HG02943 (cell line): ENCODE data around the gene CDH11.

Experiments
- ATAC-seq: cut with Tn5 transposase; IDR thresholded peaks from one replicate; pipeline ENCODE4 v1.9.1; 2021; ENCODE audit warnings: mild to moderate bottlenecking, low read depth, moderate library complexity; ENCODE audit not compliant: unreplicated experiment

The CDH11 gene, protein sequence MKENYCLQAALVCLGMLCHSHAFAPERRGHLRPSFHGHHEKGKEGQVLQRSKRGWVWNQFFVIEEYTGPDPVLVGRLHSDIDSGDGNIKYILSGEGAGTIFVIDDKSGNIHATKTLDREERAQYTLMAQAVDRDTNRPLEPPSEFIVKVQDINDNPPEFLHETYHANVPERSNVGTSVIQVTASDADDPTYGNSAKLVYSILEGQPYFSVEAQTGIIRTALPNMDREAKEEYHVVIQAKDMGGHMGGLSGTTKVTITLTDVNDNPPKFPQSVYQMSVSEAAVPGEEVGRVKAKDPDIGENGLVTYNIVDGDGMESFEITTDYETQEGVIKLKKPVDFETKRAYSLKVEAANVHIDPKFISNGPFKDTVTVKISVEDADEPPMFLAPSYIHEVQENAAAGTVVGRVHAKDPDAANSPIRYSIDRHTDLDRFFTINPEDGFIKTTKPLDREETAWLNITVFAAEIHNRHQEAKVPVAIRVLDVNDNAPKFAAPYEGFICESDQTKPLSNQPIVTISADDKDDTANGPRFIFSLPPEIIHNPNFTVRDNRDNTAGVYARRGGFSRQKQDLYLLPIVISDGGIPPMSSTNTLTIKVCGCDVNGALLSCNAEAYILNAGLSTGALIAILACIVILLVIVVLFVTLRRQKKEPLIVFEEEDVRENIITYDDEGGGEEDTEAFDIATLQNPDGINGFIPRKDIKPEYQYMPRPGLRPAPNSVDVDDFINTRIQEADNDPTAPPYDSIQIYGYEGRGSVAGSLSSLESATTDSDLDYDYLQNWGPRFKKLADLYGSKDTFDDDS

DNA sequence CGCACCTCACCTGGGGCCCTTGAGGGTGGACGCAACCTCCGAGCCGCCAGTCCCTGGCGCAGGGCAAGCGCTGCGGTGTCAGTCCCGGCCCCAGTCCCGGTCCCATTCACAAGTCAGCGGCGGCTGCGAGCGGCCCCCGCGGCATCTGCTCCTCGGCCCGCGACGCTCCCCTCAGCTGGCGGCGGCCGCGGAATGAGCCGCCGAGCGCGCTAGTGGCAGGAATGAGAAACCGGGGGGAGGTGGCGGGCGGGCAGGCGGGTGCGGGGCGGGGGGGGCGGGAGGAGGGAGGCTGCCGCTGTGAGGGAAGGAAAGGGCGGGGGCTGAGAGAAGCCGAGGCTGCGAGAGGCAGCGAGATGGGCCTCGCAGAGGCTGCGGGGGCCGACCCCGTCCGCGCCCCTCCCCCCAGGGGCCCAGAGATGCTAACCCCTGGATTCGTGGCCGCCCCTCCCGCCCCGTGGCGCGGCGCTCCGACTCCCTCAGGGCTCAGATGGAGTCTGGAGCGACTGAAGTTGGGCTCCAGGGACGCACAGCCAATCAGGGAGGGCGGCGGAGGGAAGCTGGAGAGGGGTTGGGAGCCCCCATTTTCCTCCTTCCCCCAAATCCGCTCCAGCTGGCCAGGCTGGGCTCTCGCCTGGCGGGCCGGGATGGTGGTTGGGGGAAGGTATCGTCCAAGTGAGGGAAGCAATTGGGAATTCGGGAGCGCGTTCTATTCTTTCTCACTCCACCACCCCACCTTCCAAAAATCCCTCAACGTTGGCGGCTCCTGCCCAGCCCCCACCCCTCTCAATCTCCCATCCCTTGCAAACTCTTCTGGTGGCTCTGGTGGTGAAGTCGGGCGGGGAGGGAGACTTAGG, at the start of gene CDH11:
Gene CDH11 (minus strand): TSS at position 194 of the 854 bp plus-strand sequence. CDS start 117,194 bp downstream, outside the sequence.
- no peak for ATAC-seq

DNA sequence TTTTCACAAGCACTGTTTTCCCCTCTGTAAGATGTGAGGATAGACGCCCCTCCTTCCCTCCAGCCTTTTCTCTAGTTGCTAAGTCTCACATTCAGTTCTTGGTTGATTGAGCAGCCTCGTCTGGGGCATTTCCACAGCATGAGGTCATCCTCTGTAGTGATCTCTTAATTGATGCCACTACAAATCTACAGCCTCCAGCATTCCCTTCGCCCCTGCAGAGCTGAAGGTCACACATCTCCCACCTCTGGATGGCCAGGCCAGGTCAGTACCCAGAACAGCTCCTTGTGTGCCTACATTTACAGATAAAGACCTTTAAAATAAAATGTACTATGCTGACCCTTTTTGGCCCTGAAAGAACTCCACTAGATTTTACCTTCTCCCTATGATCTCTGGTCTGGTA, 32.5 kb upstream of the CDH11 start:
- no peak for ATAC-seq

DNA sequence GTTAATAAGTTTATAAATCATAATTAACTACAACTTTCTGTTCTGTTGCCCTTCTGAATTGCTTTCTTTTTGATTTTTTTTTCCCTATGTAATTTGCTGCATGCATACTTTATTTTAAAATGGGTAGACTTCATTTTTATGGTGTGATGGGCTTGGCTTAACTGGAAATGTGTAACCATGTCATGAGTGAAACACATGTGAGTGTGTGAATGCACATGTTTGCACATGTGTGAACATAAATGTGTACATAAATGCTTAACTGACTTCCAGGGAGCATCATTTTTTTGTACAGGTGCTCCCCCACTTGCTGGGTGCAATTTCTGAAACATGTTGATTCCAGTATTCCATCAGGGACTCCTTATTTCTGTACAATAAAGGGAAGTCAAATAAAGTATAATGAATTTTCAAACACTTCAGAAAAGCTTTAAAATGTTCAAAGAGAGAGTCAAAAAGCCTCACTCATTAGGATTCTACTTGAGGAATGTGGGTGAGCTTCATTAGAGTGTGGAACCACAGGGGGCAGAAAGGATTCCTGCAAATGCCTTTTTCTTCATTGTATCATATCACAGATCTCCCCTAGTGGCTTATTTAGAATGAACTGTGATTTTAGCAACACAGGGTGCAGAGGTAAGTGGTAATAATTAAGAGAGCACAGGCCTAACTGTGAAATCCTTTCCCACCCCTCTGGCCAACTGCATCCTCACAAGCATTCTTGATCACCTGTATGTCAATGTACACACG, 31.7 kb upstream of the CDH11 start:
- no peak for ATAC-seq

DNA sequence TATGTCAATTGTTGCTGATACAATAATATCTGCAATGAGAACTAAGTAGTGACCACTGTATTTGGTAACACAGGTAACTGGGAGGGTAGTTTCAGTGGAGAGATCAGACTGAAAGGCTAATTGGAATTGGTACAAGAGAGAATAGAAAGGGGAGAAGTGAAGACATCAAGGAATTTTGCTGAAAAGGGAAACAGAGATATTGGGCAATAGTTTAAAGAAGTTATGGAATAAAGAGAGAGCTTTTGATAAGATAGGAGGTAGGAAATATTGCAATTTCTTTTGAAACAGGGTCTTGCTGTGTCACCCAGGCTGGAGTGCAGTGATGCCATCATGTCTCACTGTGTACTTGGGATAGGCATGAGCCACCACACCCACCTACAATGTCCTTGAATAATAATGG, 26.9 kb upstream of the CDH11 start:
- no peak for ATAC-seq

DNA sequence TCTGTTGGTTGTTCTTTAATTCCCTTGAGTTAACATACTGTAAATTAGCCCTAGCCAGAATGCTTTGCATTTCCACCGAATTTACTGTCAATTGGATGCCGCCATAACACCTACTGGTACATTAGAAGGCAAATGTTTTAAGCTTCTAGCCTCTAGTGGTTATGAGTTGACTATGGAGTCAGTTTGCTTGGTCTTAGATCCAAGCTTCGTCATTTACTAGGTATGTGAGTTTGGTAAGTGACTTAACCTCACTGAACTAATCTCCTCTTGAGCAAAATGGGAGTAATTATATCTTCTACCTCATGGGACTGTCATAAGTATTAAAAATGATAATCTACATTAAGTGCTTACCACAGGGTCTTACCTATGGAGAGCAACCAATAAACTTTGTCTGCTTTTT, 20.4 kb upstream of the CDH11 start:
- no peak for ATAC-seq

DNA sequence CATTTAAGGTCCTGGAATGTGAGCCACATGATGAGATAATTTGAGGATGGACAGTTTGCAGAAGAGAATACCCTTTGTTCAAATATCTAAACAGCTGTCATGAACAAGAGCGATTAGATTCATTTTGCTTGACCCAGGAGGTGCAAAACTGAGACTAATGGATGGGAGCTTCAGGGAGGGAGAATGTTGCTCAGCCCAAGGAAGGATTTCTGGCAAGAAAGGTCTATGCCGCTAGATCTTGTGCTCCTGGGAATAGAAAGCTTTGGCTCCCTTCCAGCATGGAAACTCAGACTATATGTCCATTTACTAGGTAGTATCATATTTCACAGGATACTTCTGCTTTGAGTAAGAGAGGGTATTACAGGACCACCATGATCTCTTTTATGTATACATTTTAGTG, 14.8 kb upstream of the CDH11 start:
- no peak for ATAC-seq

DNA sequence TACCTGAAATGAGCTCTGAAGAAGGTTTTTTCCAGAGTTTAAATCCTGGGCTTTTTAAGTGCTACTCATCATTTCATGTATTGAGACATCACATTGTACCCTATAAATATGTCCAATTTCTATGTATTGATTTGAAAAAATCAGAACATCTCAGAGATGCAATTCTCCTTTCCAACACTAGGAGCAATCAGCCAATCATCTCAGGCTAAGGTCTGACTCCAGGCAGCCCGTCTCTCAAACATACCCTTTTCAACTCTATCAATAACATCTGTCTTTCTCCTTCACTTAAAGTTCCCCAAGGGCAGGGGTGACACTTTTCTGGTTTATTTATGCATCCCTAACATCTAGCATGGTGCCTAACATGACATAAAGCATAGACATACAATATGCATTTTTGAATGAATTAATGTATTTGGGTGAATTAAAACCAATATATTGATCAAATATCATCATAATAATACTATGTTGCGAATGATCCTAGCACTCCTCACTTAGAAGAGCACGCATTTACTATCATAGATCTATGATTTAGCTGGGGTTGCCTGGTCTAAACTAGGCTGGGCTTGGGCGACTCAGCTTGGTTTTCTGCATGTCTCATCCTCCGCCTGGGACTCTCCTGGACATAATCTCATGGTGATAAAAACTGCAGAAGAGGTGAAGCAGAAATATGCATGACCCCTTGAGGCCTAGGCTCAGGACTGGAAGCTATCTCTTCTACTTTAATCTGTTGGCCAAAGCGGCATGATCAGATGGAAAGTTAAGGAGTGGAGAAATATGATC, 5.2 kb upstream of the CDH11 start:
- no peak for ATAC-seq

DNA sequence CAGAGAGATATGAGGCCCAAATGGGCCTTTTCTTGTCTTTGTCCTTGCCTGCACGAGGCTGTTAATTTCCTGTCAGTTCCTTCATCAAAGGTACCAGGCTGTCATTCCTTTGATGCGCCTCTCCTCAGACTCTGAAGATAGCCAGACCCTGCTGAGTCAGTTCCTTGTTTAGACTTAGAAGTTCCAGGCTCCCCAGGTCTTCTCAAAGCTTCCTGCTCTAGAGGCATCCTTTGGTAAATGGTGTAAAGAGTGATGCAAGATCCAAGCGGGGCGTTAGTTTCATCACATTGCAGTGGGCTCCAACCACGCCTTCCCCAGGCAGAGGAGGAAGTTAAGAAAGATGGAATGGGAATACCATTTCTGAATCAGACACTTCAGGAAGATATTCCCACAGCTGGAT, 4.0 kb upstream of the CDH11 start:
- no peak for ATAC-seq

DNA sequence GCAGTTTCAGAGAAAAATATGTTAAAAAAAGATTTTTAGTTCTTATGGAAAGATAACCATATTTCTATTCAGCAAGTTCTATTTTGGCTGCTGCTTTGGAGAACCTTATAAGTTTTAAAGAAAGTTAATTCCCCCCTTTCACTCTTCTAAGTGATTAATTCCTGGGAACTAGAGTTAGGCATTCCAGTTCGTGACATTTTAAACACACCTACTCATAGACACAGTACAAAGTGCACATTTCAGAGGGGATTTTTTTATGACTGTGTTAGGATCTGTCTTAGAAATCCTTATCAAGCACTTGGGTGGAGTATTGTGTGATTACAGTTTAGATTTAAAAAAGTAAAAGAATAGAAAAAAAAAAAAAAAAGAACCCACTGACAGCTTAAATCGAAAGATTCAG, 3.5 kb upstream of the CDH11 start:
- no peak for ATAC-seq

DNA sequence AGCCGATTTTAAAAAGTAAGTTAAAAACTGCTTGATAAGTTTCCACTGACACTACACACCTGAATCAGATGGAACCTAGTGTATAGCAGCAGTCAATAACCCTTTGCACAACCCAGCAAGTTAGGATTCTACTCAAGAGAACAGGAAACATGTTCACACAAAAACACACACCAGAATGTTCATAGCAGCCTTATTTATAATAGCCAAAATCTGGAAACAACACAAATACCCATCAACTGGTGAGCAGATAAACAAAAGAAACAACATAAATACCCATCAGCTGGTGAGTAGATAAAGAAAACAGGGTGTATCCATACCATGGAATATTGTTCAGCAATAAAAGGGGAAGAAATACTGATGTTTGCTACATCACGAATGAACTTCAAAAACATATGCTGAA, 2.7 kb upstream of the CDH11 start:
- ATAC-seq: no peak

DNA sequence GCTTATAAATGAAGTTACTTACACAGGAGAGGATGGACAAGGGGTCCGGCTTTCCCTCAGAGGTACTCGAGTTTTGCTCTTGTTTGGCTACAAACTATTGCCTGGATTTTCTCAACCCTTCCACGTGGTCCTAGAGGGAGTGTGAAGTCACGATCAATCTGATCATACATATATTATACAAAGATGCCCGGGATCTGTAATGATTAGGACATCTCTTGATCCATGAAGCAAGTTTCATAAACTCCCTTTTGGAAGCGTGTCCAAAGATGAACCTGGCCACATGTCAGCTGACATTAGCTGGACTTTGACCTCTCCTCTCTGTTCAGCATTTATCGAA, 2.3 kb upstream of the CDH11 start:
- no peak for ATAC-seq

DNA sequence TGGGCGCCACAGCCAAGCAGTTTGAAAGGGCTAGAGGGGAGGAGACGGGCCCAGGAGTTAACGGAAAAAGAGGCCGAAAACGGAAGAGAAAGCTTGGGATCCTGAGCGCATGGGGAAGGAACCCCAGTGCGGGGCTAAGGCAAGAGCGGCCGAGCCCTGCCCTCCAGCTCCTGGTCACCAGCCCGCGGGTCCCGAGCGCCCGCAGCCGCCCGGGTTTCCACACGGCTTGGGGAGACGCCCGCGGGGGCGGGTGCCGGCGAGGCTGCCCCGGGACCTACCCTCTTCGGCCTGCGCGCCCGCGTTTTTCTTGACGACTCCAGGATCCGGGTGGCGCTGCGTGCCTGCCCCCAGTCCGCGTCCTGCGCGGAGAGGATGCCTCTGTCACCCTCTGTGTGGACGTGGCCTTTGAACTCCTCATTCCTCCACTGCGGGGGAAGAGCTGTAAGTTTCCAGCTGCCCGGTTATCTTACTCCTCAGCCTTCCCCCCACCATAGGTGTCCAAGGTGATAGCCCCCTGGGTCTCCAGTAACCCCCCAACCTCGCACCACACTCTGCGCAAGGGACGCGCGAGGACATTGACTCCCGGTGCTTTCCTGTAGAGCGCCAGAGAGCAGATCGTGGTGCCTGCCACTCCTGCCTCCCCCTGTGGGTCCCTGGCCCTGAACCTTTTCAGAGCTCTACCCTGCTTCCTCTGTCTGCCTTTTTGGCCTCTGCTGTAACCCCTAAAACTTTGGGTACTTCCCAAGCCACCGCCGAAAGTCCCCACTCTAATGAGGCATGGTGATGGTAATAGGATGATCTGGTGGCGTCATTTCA, 1.7 kb upstream of the CDH11 start:
- no peak for ATAC-seq

DNA sequence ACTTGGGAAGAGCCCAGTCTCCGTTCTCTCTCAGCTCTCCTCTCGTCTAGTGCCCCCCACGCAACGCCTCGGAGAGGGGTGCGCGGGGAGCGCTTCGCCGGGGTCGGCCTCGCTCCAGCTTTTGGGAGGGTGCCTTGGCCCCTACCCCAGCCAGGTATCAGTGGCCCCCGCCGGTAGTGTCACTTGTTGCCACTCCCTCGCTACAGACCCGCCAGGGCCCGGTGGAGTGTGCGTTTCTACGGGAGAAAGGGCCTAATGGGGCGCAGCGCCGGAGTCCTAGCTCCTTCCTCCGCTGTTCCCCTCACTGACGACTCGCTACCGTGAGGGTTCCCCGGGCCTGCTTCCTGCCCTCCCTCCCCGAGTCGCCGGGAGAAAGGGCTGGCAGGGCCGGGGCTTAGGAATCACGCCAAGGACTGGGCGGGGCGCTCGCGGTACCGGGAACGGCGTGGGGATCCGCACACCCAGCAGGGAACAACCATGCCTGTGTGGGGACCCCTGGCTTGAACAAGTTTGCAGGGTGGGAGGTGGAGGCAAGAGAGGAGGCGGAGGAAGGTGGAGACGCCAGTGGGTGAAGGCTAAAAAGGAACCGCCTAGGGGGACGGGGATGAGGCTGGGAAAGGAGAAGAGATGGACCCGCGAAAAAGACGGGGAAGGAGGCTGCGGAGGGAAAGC, 997 bp upstream of the CDH11 start:
- ATAC-seq: no peak

DNA sequence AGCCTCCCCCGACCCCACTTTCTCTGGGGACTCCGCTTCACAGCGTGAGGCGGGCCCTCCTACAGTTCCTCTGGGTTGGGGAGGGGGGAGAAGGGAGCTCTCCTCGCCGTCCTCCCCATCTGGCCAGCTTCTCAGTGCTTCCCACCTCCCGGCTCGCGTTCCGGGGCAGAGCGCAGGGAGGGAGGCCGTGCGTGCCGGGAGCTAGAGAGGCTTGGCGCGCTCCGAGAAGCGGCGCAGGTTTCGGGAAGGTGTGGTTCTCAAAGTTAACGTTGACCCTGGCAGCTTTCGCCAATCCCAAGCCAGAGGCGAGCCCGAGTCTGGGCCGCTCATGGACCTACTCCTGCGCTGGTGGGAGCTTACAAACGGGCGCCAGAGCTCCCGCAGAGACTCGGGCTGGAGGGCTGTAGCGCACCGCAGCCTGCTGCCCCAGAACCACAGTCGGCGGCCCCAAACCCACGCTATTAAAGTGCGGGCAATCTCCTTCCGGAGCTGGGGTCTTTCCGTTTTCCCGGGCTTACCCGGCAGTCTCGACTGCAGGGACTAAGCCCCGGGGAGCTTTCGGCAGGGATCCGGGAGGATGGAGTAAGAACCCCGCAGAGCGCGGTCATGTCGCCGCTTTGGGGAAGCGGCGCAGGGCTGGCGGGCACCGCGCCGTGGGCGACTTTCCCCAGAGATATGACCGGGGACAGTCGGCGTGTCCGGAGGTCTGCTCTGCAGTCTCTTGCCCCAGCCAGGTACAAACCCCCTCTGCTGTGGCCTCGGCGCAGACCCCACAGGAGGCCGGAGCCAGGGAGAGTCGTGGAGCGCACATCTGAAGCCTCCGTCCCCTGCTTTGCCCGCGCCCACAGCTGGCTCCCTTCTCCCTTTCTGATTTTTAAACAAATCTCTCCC, 787 bp downstream of the CDH11 start:
- no peak for ATAC-seq

DNA sequence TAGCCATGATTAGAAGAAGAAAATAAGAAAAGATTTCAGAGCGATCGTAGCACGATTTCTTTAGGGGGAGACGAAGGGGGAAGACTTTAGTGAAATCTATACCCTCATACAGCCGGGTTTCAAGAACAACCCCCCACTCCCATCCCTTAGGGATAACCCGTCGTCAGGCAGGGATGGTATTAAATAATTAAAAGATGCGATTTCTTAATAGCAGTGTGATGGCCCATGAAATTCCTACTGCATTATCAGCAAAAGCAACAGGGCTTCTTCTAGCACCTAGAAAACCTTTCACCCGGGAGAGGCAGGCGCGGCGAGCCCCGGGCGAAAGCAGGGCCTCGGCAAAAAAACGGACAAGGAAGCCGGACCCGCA, 1.4 kb downstream of the CDH11 start:
- no peak for ATAC-seq

DNA sequence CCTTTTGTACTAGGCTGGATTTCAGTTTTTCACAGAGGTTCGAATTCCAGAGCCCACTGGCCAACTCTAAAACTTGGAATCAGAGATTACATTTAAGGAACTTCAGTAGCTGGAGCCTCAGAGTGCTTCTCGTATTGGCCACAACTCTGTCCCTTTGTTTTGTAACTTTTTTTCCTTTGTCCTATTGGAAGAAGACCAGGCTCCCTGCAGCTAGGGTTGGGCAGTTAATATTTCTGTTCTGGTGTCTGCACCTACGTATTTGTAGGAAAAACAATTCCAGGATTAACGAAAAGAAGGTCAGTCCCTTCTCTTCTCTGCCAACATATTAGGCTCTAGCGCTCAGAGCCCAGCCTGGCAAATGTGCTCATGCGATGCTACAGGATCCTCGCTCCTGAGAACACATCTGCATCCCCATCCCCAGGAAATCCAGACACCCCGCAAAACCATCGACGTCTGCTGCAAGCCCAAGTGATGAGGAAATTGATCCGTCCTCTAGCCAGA, 1.9 kb downstream of the CDH11 start:
- no peak for ATAC-seq

DNA sequence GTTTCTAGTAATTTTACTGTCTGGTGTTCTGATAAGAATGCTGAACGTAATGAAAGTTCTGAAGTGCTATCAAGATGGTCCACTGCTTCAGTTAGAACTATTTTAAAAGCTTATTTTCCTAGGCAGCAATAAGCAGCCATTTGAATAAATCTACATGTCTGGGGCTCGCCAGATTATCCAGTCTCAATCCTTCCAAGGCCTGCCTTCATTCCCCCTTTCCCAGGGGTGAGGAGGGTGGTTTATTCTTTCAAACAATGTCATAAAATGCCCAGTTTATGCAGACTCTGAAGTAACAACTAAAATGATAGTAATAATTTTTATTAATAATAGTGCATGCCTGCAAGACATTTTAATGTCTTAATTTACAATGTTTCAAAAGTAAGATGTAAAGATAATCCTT, 2.4 kb downstream of the CDH11 start:
- ATAC-seq: no peak
